Progenitor cell of endocrine pancreas (in vitro differentiated cells): ENCODE measurements around the gene BRPF3. TPM values are rescaled to one million over a fixed set of nuclear protein-coding genes. Genes with fewer than 3 reads are reported as not detected.

Experiments used
- DNase-seq: peaks from one replicate; pipeline ENCODE4 v3.0.0; 2021; ENCODE audit warnings: low spot score; ENCODE audit not compliant: unreplicated experiment
- H3K27ac Mint-ChIP-seq: 2 replicates; pipeline ENCODE4 v1.8.0; 2021; ENCODE audit warnings: mild to moderate bottlenecking, moderate library complexity, mixed read lengths
- H3K27me3 Mint-ChIP-seq: 2 replicates; pipeline ENCODE4 v1.8.0; 2021; ENCODE audit warnings: mixed read lengths
- H3K36me3 Mint-ChIP-seq: 2 replicates; pipeline ENCODE4 v1.8.0; 2022; ENCODE audit warnings: mixed read lengths; ENCODE audit not compliant: insufficient read depth
- H3K4me1 Mint-ChIP-seq: 2 replicates; pipeline ENCODE4 v1.8.0; 2021; ENCODE audit warnings: low read depth, mixed read lengths
- H3K4me3 Mint-ChIP-seq: 2 replicates; pipeline ENCODE4 v1.8.0; 2021; ENCODE audit warnings: low read depth, mild to moderate bottlenecking, moderate library complexity, mixed read lengths
- H3K9me3 Mint-ChIP-seq: 2 replicates; pipeline ENCODE4 v1.8.0; 2021; ENCODE audit warnings: low read depth, mixed read lengths
- total RNA-seq: library from RNA; stranded (reverse); gene quantifications from 2 replicates; pipeline ENCODE4 v1.2.1, GENCODE V29; 2021
- TF ChIP-seq, protein P1 (sequence below): fragments of 200-600 bp; sonication (generic); IDR thresholded peaks from one replicate; pipeline ENCODE4 v1.5.0; 2021; ENCODE audit warnings: antibody characterized with exemption, mild to moderate bottlenecking; ENCODE audit not compliant: unreplicated experiment

BRPF3 gene
- total RNA-seq, 1 donor from 2014 or later, result 73.1 TPM

DNA sequence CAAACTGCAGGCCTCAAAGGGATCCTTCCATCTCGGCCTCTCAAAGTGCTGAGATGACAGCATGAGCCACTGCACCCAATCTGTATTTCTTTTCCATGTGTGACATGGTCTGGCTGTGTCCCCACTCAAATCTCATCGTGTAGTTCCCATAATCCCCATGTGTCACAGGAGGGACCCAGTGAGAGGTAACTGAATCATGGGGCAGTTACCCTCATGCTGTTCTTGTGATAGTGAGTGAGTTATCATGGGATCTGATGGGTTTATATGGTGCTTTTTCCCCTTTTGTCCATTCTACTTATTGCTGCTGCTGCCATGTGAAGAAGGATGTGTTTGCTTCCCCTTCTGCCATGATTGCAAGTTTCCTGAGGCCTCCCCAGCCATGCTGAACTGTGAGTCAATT is 10.3 kb upstream of the BRPF3 start:
- TF ChIP-seq, protein P1, sequence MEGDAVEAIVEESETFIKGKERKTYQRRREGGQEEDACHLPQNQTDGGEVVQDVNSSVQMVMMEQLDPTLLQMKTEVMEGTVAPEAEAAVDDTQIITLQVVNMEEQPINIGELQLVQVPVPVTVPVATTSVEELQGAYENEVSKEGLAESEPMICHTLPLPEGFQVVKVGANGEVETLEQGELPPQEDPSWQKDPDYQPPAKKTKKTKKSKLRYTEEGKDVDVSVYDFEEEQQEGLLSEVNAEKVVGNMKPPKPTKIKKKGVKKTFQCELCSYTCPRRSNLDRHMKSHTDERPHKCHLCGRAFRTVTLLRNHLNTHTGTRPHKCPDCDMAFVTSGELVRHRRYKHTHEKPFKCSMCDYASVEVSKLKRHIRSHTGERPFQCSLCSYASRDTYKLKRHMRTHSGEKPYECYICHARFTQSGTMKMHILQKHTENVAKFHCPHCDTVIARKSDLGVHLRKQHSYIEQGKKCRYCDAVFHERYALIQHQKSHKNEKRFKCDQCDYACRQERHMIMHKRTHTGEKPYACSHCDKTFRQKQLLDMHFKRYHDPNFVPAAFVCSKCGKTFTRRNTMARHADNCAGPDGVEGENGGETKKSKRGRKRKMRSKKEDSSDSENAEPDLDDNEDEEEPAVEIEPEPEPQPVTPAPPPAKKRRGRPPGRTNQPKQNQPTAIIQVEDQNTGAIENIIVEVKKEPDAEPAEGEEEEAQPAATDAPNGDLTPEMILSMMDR, result no peak
- no peak for DNase-seq
- H3K9me3 Mint-ChIP-seq, result no peaks in the 10 kb centered on the region
- H3K4me3 Mint-ChIP-seq, result no peak overlapping the region
- no peaks in the 10 kb centered on the region for H3K36me3 Mint-ChIP-seq
- no peak overlapping the region for H3K27ac Mint-ChIP-seq
- H3K27me3 Mint-ChIP-seq, result no peaks in the 10 kb centered on the region
- H3K4me1 Mint-ChIP-seq, result no peaks in the 10 kb centered on the region

DNA sequence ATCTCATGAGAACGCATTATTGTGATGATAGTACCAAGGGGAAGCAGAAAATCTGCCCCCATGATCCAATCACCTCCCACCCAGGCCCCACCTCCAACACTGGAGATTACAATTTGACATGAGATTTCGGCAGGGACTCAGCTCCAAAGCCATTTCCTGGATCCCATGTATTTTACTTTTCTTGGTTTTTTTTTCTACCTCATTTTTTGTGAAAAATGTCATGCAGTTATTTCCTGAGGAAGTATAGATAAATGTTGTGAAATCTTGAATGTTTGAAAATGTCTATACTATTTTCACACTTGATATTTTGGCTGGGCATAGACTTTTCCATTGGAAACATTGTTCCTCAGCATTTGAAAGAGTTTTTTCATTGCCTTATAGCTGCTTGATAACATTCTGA is 9.1 kb upstream of the BRPF3 start:
- H3K36me3 Mint-ChIP-seq, result no peaks in the 10 kb centered on the region
- H3K4me1 Mint-ChIP-seq, result no peaks in the 10 kb centered on the region
- H3K4me3 Mint-ChIP-seq, result no peak overlapping the region
- H3K27ac Mint-ChIP-seq, result no peak overlapping the region
- TF ChIP-seq, protein P1, result no peak
- no peaks in the 10 kb centered on the region for H3K9me3 Mint-ChIP-seq
- no peak for DNase-seq
- H3K27me3 Mint-ChIP-seq, result peaks cover 6% of the 10 kb centered on the region

DNA sequence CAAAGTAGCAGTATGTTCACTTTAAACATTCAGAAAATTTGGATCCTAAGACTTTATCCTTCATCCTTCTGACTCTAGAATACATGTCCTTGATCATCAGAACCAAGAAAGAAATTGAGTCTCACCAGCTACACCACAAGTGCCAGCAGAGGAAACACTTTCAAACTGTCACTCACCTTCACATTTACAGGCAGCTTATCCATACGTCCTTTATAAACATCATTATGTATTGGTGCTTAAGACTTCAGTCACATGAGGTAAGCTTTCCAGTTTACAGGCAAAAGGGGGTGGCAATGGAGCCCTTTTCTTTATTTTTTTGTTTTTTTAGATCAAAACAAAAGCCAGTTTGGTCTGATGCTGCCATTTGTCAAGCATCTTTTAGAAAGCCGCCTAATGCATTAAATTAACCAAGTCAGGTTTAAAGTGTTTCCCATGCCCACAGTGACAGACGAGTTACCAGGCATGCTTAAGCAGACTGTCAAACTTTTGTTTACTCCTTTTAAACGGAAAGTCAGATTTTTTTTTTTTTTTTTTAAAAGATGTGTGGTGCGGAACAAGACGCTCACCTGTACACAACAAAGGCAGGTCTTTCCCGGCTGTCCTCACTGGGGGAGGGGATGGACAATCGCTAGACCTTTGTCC is 952 bp upstream of the BRPF3 start:
- Mint-ChIP-seq H3K4me3 (peak overlapping the region; percentile 84), H3K9me3 (no peaks in the 10 kb centered on the region), H3K4me1 (peaks cover 16% of the 10 kb centered on the region), H3K27ac (peak overlapping the region; percentile 97), H3K36me3 (peaks cover 11% of the 10 kb centered on the region), H3K27me3 (peaks cover 6% of the 10 kb centered on the region)
- no peak for DNase-seq
- TF ChIP-seq, protein P1, result no peak

DNA sequence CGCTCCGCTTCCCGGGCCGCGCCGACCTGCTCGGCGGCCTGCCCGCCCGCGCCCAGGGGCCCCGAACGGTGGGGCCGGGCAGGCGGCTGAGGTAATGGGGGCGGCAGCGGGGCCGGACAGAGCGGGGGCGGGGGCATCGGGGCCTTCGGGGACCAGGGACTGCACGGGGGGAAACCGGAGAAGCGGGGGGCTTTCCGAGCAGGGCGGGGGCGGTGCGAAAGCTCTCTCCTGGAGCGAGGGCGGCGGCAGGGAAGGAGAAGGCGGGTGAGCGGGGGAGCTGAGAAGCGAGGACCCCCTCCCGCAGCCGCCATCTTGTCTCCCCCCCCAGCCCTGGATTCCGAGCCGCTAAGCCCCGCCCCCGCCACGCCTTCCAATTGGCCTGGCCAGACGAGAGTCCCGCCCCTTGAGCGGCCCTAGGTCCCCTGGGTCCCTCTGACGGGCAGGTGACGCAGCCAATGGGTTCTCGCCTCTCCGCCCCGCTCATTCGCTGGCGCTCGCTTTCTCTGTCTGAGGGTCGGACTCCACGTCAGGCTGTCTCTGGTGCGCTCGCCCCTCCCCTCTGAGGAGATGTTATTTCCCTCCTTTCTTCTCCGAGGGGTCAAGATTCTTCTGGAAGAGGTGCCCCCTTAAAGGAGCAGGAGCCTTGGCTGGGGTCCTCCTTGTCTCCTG is 470 bp downstream of the BRPF3 start:
- H3K4me3 Mint-ChIP-seq, result peak overlapping the region; percentile 88
- H3K36me3 Mint-ChIP-seq, result peaks cover 15% of the 10 kb centered on the region
- DNase-seq, result peak; percentile 100
- no peaks in the 10 kb centered on the region for H3K9me3 Mint-ChIP-seq
- H3K27me3 Mint-ChIP-seq, result peaks cover under 1% of the 10 kb centered on the region
- H3K4me1 Mint-ChIP-seq, result peaks cover 19% of the 10 kb centered on the region
- H3K27ac Mint-ChIP-seq, result peak overlapping the region; percentile 98
- TF ChIP-seq, protein P1, result no peak

DNA sequence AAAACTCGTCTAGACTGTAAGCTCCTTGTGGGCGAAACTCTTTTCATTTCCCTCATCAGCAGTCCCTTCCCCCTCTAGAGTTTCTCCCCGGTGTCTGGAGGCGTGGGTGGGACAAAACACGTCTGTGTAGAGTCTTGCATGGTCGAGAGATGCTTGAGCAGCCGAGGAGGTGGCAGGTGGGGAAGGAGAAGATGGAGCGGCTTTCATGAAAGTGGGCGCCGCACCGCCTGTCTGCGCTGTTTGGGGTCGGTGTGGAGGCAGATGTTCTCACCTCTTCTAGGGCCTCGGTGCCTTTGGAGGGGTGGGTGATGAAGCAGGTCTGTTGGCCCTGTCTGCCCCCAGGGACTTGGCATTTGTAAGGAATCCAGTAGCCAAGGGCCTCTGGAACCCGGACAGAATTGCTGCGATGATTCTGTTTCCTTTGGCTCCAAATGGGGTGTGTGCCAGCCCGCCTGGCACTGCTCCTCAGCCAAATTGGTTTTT is 1.2 kb downstream of the BRPF3 start:
- Mint-ChIP-seq H3K36me3 (peaks cover 18% of the 10 kb centered on the region), H3K9me3 (no peaks in the 10 kb centered on the region), H3K27me3 (no peaks in the 10 kb centered on the region), H3K4me3 (peak overlapping the region; percentile 88), H3K4me1 (peaks cover 19% of the 10 kb centered on the region), H3K27ac (peak overlapping the region; percentile 98)
- no peak for DNase-seq
- TF ChIP-seq, protein P1, result no peak
